ENCODE data around the gene SRL.
A peak's percentile ranks its signal among the peaks of the same experiment; 100 is the strongest.
"Not testable (repeated sequence)": the region's sequence is repeated elsewhere in the genome, so short reads cannot be mapped to it uniquely, and the experiment has no call there.

SRL gene

DNA sequence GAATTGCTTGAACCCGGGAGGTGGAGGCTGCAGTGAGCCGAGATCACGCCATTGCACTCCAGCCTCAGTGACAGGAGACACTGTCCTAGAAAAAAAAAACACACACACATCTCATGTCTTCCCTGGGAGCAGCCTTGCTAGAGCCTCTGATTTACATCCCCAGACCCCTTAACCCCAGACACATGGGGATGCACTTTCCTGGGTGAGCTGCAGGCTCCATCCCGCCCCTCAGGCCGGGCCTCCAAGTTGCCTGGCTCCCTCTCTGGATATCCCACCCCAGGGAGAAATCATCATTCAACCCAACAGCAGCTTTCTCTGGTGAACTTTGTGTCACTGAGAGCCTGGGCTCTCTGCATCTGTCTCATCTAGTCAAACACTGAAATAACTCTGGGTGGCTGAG, 21.5 kb downstream of the SRL start:
- DNase-seq: no peak

DNA sequence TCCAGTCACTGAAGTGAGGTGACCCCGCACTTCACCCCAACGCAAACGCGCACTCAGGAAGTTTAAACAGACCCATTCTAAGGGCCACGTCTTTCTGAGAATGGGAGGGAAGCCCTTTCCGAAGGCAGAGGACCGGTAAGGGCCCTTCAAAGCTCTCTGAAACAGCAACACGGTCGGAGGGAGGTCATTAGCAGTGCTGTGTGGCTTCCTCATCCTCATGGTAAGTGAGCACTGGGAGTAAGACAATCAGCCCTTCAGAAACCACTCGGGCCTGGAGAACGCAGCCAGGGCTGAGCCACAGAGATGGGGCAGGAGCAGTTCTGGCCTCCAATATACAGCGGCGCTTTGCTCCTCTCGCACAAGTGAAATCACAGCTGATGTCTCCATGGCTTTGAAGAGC, 23.7 kb downstream of the SRL start:
- no peak for DNase-seq

DNA sequence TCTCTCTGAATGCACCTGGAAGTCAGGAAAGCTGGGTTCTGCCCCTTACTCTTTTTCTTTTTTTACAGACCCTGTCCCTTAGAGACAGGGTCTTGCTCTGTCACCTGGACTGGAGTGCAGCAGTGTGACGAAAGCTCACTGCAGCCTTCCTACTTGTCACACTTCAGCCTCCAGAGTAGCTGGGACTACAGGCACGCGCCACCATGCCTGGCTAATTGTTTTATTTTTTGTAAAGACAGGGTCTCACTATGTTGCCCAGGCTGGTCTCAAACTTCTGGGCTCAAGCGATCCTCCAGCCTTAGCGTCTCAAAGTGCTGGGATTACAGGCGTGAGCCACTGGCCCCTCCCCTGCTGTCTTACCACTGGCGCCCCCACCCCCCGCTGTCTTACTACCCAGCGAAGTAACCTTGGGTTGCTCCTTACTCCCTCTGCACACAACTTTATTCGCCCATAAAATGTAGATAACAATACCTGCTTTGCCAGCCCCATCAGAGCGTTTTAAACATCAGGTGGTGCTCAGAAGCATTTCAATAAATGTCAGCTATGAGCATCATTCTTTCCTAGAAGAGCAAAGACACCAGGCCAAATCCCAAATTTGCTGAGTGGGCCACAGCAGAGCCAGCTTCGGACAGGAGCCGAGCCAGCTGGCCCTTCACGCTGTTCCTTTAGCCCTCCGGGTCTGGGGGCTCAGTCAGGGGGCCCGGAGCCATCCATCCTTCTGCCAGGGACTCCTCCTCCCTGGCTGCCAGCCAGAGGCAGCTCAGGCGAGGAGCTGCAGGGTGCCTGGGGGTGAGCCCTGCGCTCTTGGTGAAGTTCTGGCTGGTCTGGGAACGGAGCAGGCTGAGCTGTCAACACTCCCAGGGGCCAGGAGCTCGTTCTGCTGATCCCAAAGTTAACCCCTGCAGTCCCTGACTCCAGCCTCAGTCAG, 24.4 kb downstream of the SRL start:
- DNase-seq: no peak

DNA sequence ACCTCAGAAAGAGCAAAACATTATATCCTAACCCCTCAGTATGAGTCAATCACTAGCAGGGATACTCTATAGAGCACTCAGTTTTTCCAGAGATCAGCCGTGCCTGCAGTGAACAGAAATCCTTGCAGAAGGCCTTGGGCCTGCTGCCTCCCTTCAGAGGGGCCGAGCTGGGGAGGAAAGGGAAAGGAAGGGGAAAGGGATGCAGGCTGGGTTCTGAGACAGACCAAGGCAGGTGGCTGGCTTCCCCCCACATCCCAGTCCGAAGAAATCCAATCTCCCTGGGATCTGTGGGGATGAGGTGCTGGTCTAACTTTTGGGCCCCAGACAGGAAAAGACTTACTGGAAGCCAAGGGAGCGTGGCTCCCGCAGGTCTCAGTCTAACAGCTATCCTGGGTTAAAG, 25.3 kb downstream of the SRL start:
- DNase-seq: no peak

DNA sequence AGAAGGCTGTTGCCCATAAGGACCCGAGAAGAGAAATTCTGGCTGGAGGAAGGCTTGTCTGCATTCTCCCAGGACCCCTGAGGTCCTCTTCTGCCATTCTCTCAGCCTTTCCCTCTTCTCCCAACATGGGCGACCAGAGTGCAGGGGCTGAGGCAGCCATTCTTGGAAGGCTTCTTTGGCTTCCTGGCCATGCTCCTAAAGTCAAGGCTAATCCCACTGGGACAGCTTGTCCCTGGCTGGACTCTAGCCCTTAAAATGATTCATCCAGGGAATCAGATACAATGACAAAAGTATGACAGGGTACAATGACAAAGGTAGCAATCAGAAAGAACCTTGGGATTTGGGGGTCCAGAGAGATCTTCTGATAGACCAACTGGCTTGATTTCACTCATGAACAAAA, 26.8 kb downstream of the SRL start:
- no peak for DNase-seq

DNA sequence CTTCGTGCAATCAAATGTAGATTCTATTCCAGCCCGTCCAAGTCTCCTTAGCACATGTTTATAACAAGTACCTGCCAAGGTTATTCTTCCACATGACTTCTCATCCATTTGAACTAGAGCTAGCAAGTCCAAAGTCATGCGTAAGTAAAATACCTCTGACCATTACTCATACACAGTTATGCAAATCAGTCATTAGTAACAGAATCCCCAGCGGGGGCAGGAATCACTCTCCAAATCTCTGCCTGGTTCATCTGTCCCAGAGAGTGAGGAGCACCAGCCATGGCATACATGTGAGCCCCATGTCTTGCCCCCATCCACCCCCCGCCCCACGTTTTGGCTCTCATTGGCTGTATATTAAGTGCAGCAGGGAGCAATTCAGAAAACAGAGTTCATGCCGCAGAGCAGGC, 27.7 kb downstream of the SRL start:
- DNase-seq: no peak

DNA sequence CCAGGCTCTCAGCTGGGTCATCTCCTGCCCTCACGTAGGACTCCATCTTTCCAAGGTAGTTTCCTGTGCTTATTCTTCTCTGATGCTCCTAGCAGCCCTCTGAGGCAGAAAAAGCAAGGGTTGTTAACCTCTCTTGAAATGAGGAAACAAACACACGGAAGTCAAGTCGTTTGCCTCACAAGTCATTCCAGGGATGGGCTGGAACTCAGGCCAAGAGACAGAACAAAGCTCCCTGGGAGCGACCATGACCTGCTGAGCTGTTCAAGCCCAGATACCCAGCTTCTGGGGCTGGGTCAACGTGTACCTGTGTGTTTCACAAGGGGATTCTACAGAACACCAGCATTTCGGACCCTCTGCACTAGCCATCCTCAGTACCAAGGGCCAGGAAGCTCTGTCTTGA, 28.1 kb downstream of the SRL start:
- DNase-seq: no peak

DNA sequence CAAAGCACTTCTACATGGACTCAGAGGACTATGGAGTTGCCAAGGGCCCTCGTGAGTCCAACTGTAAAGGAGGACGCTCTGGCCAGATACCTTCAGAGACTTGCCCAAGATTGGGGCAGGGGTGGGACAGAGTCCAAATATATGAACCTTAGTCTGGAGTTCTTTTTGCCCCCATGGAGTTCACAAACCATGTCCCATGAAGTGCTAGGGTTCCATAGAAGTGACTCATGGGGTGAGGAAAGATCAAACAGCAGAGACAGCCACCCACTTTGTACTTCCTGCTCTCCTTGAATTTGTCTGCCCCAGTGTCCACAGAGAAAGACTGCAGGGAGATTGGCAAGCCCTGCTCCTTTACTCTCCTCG, 29.0 kb downstream of the SRL start:
- DNase-seq: no peak

DNA sequence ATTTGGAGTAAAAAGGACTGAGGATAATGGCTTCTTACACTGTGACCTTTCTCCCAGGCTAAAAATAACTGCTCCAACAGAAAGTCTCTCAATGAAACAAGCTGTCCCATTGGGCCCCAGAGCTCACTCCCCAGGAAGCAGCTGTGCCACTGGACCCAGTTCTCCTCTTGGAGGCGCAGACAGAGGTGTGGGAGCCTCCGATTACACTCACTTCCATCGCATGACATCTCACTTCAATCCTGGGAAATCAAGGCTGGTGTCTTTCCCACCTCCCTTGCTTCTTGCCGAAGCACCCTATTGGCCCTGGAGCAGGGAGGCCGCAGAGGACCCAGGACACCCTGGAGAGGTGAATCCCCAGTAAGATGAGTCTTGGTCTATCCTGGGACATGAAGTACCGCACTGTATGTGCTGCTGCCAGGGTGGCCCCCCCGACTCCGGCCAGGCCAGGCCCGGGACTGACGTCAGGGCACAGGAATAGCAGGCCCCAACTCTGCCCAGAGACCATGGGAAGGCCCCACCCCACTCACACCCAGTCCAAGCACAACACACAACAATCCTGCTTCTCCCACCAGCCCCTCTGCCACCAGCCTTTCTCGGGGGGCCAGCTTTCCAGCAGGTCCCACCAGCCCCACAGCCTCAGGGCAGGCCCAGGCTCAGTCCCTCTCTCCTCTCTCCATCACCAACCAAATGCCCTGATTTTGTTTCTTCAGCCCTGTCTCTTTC, 29.5 kb downstream of the SRL start:
- no peak for DNase-seq

DNA sequence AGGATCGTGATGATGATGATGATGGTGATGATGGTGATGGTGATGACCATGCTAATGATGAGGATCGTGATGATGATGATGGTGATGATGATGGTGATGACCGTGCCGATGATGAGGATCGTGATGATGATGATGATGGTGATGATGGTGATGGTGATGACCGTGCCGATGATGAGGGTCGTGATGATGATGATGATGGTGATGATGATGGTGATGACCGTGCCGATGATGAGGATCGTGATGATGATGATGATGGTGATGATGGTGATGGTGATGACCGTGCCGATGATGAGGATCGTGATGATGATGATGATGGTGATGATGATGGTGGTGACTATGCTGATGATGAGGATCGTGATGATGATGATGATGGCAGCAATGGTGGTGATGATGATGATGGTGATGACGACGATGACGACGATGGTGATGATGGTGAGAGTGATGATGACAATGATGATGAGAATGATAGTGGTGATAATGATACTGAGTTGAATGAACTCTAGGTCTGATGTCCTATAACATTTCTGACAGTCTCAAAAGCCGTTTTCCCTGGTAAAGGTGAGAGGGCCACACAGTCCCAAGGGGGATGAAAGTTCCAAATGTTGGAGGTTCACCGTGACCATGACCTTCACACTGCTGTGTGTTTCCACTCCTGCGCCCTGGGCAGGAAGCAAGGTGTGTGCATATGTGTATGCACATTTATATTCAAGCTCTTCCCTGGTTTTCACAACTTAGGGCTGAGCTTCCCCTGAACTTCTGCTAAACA, 30.3 kb downstream of the SRL start:
- not testable (repeated sequence) for DNase-seq

DNA sequence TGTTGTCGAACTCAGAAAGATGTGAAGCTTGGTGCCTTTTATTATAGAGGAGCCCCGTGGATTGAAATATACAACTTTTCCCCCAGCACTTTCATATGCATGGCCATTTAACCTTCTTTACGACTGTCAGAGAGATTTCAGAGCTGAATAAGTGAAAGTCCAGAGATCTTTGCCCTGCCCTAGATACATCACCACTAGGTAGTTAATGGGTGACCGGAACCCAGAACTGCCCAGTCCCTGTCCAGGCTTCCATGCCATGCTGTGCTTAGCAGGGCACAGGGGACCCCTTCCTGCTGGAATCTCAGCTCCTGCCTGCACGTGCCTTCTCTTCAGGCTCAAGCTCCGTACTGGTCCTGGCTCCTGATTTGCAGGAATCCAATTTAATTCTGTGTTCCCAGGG, 32.2 kb downstream of the SRL start:
- no peak for DNase-seq

DNA sequence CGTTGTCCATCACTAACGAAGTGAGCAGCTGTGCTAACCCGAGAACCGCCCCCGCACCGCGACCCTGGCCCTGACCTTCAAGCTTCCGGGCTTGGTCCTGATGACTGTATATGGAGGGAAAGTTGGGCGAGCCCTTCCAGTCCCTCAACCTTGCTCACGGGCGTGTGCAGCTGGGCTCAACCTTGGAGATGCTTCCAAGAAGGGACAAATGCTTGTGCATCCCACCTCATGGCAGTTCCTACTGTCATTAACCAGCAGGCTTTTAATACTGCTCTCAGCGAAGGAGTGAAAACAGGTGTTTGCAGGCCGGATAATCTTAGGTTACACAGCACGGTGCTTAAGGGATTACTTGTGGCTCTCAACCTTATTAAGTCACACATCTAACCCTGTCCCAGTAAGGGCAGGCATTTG, 33.5 kb downstream of the SRL start:
- DNase-seq: no peak

DNA sequence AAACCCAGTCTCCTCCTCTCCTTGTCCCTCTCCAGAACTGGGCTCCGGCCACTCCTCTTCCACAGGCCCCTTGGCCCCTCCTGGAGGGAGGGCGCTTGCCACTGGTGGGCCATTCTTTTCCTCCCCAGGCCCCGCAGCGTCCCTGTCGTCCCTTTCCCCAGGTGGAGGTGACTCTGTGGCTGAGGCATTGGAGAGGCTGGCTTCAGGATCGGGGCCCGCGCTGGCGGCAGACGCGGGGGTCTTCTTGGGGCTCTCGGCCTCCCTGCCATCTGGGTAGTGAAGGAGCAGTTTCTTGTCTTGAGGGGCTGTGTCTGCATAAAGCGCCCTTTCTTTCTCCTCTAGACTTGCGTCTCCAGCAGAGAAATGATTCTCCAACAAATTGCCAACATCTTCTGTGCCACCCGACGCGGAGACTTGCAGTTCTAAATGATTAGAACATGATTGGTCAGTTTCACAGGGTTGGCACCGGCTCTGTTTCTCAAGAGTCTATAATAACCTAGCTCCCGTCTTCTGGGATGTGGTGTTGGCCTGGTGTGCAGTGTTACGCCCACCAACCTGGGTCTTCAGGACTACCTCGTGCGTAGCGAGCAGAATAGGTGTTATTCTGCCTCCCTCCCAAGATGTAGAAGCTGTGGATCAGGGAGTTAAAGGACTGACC, 34.1 kb downstream of the SRL start:
- DNase-seq: no peak

DNA sequence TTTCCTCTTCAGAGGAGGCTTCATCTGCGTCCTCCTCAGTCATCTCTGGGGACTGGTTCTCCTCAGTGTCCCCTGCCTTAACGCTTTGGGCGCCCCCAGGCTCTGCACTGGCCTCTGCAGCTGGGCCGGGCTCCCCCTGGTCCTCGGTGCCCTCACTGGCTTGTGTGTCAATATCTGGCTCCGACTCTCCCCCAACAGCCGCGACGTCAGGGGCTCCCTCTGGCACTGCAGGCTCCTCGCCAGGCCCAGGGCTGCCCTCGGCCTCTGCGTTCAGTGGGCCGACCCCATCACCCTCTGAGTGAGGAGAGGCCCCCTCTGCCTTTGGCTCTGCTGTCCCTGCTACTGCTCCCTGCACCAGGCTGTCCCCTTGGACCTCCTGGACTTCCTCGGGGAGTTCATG, 34.7 kb downstream of the SRL start:
- DNase-seq: no peak

DNA sequence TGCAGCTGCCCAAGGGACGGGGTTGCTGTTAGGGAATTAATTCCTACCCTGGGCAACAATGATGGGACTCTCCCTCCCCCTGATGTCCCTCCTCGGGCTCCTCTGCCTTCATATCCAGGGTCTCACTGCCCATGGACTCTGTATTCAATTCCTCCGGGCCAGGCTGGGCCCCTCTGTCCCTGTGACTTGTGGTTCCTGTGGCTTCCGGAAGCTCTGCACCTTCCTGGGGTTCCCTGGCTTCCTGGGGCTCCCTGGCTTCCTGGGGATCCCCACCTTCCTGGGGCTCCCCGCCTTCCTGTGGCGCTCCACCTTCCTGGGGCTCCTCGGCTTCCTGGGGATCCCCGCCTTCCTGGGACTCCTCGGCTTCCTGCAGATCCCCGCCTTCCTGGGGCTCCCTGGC, 35.2 kb downstream of the SRL start:
- no peak for DNase-seq

DNA sequence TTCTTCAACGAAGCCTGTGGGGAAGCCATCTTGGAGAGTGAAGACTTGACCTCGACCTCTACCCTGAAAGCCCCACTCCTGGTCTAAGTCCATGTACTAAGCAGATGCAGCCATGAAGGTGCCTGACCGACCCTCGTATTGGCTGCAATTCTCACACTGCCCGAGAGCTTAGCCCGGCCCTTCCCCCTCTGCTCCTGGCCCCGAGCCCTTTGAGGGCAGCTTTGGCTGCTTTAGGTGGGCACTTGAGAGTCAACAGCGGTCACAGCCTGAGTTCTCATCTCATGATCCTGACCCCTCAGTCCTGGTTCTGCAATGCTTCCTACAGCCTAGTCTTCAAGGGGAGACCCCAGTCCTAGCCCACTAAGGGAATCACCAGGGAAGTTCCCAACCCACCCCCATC, 35.9 kb downstream of the SRL start:
- DNase-seq: no peak

DNA sequence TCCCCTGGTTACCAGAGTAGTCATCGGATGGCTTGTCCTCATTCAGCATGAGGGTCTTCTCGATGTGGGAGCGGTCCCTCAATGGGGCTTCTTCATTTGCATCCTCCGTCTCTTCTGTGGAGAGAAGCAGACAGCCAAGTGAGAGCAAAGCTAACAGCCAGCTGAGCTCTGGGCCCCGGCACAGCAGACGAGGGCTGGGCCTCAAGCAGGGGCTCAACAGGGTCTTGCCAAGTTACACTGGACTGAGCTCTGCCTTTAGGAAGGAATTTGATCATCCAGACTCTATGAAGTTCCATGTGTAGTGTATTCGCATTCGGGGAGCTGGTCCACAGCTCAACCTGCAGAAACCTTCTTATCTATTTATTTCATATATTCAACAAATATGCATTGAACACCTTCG, 37.4 kb downstream of the SRL start:
- DNase-seq: no peak

DNA sequence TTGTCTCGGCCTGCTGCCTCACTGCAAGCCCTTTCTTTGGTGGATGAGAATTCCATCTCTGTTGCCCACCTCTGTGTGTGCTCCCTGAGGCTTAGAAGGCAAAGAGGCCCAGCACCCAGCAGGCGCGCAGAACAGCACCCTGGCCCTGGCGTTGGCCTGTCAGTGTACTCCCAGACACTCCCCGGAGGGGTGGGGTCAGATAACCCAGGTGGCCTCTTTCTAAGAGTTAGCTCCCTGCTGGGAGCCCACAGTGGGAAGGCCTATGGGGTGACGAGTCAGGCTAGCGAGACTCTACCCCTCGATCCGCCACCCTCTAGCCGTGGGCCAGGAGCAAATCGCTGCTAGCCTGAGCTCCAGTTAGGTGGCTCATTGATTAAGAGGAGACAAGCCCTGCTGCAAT, 38.1 kb downstream of the SRL start:
- DNase-seq: no peak

DNA sequence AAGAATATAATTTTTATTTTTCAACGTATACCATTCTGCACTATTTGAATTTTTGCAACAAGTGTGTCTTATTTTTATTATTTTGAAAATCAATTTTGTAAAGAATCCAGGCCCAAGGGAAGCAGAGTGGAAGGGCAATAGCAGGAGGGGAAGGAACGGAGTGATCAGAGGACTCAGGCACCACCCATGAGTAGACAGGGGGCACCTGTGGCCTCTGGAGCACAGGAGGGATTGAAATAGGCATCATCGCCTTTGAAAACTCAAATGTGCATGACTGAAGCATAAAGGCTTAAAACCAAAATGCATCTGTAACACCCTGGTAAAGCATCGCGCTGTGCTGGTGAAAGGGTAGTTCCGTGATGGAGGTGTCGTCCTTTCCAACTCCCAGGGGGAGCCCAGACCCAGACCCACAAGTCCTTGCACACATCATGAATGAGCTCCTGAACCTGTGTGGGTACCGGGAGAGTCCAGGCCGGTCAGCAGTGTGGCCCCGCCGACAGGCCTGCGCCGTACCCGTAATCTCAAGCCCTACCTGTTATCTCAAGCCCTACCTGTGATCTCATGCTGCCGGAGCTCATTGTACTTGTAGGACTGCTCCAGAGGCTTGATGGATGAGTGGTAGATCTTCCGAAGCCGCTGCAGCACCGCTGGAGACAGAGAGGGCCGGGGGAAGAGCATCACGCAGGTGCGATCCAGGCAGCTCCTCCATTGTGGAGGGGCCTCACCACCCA, 39.1 kb downstream of the SRL start:
- DNase-seq: no peak

DNA sequence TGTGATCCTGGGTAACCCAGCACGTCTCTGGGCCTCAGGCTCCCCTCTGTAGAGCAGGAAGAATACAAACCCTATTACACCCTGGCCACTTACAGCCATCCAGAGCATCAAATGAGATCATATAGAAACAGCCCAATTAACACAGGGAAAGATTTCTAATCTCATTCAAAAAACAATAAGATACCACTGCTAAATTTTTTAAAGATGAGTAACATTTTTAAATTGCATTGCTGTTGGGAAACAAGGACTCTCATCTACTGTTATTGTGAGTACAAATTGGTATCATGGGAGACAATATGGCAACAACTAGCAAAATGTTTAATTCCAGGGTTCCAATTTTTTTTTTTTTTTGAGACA, 41.1 kb downstream of the SRL start:
- no peak for DNase-seq

DNA sequence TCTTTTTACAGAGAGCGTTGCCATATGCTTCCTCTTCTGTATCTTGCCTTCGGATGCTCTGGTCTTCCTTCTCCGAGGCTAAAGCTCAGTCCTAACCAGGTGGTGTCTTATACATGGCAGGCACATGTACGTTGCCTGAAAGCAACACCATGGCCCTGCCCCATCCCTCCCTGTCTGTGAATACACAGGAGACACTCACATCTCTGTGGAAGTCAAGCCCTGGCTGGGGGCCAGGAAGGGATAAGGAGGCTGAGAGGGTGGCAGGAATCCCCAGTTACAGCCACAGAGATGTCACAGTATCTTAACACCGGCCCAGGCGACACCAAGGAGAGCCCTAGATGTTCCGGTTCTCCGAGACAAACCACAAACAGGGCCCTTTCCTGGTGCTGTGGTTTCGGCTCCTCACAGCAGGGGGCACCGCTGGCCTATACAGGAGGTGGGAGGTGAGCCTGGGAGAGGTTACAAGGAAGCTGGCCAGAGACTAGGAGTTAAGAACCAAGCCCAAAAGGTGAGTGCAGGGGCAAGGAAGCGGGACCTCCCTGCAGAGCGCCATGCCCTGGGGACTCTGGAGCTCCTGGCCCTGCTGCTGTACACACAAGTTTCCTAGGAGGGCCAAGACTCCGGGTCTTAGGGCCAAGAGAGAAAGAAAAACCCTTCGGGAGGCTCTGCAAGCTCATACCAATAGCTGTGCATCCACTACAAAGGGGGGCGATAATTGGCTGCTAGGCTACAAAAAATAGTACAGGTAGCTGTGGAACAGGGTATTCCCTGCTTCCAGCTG, 41.7 kb downstream of the SRL start:
- peak; percentile 69 for DNase-seq

DNA sequence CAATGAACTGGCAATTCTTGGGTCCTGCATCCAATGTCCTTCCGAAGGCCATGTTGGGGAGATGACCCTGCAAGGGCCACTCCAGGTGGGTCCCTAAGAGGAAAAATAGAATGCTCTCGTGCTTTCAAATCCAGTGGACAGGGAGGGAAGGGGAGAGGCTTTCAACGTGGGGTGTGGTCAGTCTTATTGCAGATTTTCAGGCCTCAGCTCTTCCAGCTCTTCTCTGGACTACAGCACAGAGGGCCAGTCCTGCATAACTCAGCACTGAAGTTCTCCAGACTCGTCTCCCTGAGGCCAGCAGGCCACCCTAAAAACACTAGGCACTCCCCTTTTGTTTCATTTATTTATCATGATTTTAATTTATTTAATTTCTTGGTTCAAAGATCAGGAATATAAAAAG, 43.1 kb downstream of the SRL start:
- DNase-seq: no peak
